CD4-positive, CD25-positive, alpha-beta regulatory T cell (primary cell): Measurements from ENCODE around the gene CDAN1. TPM values are rescaled to one million over a fixed set of nuclear protein-coding genes. Genes with fewer than 3 reads are reported as not detected.
A peak's percentile ranks its signal among the peaks of the same experiment; 100 is the strongest.

ENCODE experiments used
- ATAC-seq, 2 donors: fragments of 150-1000 bp; cut with Tn5 transposase; one replicate each; pipeline ENCODE4 v1.10.0; 2021; ENCODE audit warnings: low read depth in 2 of 2, moderate number of reproducible peaks in 2 of 2, moderate library complexity in 1 of 2
- DNase-seq, 3 donors: peaks; one replicate each; pipeline versions ENCODE4 v3.0.0 to v3.0.0-alpha.2; 2012 to 2022; ENCODE audit warnings: mixed read lengths in 1 of 3
- H3K27ac ChIP-seq: one replicate; pipeline ENCODE4 v1.7.0; 2013; ENCODE audit warnings: mild to moderate bottlenecking, low read length; ENCODE audit not compliant: insufficient read depth, poor library complexity, severe bottlenecking
- H3K27me3 ChIP-seq: one replicate; pipeline ENCODE4 v1.7.0; 2013; ENCODE audit warnings: low read length; ENCODE audit not compliant: control insufficient read depth, insufficient read depth
- H3K36me3 ChIP-seq: one replicate; pipeline ENCODE4 v1.7.0; 2013; ENCODE audit warnings: mild to moderate bottlenecking, low read length, moderate library complexity; ENCODE audit not compliant: control insufficient read depth, insufficient read depth
- H3K4me1 ChIP-seq: 2 replicates; pipeline ENCODE4 v1.7.0; 2013; ENCODE audit warnings: mild to moderate bottlenecking, low read length; ENCODE audit not compliant: insufficient read depth, control insufficient read depth, poor library complexity, severe bottlenecking
- H3K4me3 ChIP-seq: one replicate; pipeline ENCODE4 v1.7.0; 2013; ENCODE audit warnings: low read depth, mild to moderate bottlenecking, low read length, moderate library complexity
- H3K9me3 ChIP-seq, 2 experiments: 1 replicate in 1 of 2; 2 replicates in 1 of 2; pipeline ENCODE4 v1.7.0; 2013; ENCODE audit warnings: low read length in 2 of 2, mild to moderate bottlenecking in 1 of 2, moderate library complexity in 1 of 2; ENCODE audit not compliant: control insufficient read depth in 2 of 2
- H3K27ac Mint-ChIP-seq, 3 donors: one replicate each; pipeline ENCODE4 v1.8.0; 2020 to 2022; ENCODE audit warnings: mild to moderate bottlenecking in 3 of 3, mixed read lengths in 3 of 3, moderate library complexity in 2 of 3
- H3K27me3 Mint-ChIP-seq: one replicate; pipeline ENCODE4 v1.8.0; 2022; ENCODE audit warnings: mild to moderate bottlenecking, mixed read lengths
- H3K36me3 Mint-ChIP-seq: one replicate; pipeline ENCODE4 v1.8.0; 2020; ENCODE audit warnings: mixed read lengths
- H3K4me1 Mint-ChIP-seq, 4 donors: one replicate each; pipeline ENCODE4 v1.8.0; 2020 to 2022; ENCODE audit warnings: mixed read lengths in 4 of 4, mild to moderate bottlenecking in 1 of 4
- H3K4me3 Mint-ChIP-seq, 4 donors: one replicate each; pipeline ENCODE4 v1.8.0; 2020 to 2022; ENCODE audit warnings: mild to moderate bottlenecking in 4 of 4, mixed read lengths in 4 of 4, moderate library complexity in 3 of 4
- H3K9me3 Mint-ChIP-seq, 7 donors: one replicate each; pipeline ENCODE4 v1.8.0; 2020 to 2022; ENCODE audit warnings: mixed read lengths in 7 of 7, mild to moderate bottlenecking in 3 of 7, moderate library complexity in 2 of 7
- polyA plus RNA-seq, 4 donors: library from polyadenylated mRNA; unstranded; fragments of 300-500 nt; fragmentation: Illumina TruSeq; gene quantifications; one replicate each; pipeline ENCODE4 v1.2.3, GENCODE V29; 2021
- total RNA-seq: library from RNA; stranded (reverse); gene quantifications from one replicate; pipeline ENCODE4 v1.2.3, GENCODE V29; 2022

CDAN1 gene
- total and polyA plus RNA-seq, 5 donors from 2014 or later, result 6.5 to 26.9 (median 6.9) TPM

DNA sequence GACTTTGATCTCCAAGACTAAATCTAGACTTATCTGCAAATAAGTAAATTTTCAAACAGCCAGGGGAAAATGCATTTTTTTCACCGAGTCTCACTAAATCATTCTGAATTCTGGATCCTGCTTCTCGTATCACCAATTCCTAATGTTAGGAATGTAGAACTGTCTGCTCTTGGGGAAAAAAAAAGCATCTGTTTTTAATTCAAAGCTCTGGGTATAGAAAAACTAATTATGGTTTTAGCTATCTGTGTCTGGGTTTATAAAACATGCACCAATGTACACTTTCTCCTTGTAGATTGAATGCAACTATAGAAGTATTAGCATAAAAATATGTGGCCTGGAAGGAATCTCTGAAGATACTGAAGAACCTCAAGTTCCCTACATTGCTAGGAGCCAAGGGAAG, 4.8 kb upstream of the CDAN1 start:
- Histone ChIP-seq H3K4me3 (no peak overlapping the region), H3K27me3 (no peaks in the 10 kb centered on the region), H3K9me3 (no peaks in the 10 kb centered on the region), H3K36me3 (peaks cover 10% of the 10 kb centered on the region), H3K4me1 (peaks cover 7% of the 10 kb centered on the region), H3K27ac (no peak overlapping the region)
- H3K9me3 Mint-ChIP-seq, result no peaks in the 10 kb centered on the region
- H3K27ac Mint-ChIP-seq, result no peak overlapping the region
- H3K36me3 Mint-ChIP-seq, result peaks cover 12% of the 10 kb centered on the region
- DNase-seq, result no peak
- H3K4me1 Mint-ChIP-seq, result peaks cover 0 to 7% (median 5%) of the 10 kb centered on the region in 4 donors
- H3K4me3 Mint-ChIP-seq, result peak overlapping the region in 1 of 4 donors; percentile 4
- ATAC-seq, result no peak
- H3K27me3 Mint-ChIP-seq, result no peaks in the 10 kb centered on the region

DNA sequence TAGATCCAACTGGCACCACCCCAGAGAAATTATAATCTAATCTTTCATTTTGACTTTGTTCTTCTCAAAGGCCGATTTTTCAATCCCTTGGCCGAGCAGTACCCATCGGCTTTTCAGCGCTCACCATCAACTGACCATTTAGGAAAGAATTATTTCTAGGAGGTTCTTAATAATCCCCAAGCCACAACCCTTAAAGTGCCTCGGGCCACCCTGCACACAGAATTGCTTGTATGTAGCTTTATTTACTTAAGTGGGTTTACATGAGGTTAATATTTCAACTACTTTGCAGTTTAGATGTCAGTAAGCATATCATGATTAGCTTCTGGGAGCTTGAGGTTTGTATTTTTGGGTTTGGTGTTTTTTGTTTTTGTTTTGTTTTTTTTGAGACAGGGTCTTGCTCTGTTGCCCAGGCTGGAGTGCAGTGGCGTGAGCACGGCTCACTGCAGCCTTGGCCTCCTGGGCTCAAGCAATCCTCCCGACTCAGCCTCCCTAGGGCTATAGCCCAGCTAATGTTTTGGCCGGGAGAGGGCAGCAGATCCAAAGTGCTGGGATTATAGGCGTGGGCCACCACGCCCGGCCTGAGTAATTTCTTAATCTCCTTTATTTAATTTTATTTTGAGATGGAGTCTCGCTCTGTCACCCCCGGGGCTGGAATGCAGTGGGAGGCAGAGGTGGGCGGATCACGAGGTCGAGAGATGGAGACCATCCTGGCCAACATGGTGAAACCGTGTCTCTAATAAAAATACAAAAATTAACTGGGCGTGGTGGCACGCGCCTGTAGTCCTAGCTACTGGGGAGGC, 801 bp upstream of the CDAN1 start:
- Histone ChIP-seq H3K4me3 (peak overlapping the region; percentile 68), H3K4me1 (peaks cover 18% of the 10 kb centered on the region), H3K27me3 (no peaks in the 10 kb centered on the region), H3K9me3 (no peaks in the 10 kb centered on the region), H3K36me3 (peaks cover 14% of the 10 kb centered on the region), H3K27ac (peak overlapping the region; percentile 75)
- Mint-ChIP-seq H3K27ac (peak overlapping the region; percentile 52 to 92 (median 84)), H3K9me3 (no peaks in the 10 kb centered on the region), H3K4me1 (peaks cover 0 to 23% (median 11%) of the 10 kb centered on the region in 4 donors), H3K4me3 (peak overlapping the region; percentile 77 to 89 (median 85)), H3K27me3 (no peaks in the 10 kb centered on the region), H3K36me3 (peaks cover 7% of the 10 kb centered on the region)
- no peak for ATAC-seq
- no peak for DNase-seq

GRCh38 chr15:42736178-42736792, 643 bp downstream of the CDAN1 start:
- H3K9me3 Mint-ChIP-seq, result no peaks in the 10 kb centered on the region
- H3K4me3 ChIP-seq, result peak overlapping the region; percentile 26
- H3K27ac ChIP-seq, result peak overlapping the region; percentile 75
- peaks cover 0 to 25% (median 12%) of the 10 kb centered on the region in 4 donors for H3K4me1 Mint-ChIP-seq
- ATAC-seq (peak in 1 of 2 donors; percentile 2), DNase-seq (peak in 2 of 3 donors; percentile 9 to 23)
- peaks cover 18% of the 10 kb centered on the region for H3K4me1 ChIP-seq
- H3K27me3 ChIP-seq, result no peaks in the 10 kb centered on the region
- no peaks in the 10 kb centered on the region for H3K9me3 ChIP-seq
- peak overlapping the region in 2 of 3 donors; percentile 77 to 91 for H3K27ac Mint-ChIP-seq
- H3K4me3 Mint-ChIP-seq, result peak overlapping the region; percentile 77 to 89 (median 79)
- peaks cover 11% of the 10 kb centered on the region for H3K36me3 Mint-ChIP-seq
- peaks cover 27% of the 10 kb centered on the region for H3K36me3 ChIP-seq
- no peaks in the 10 kb centered on the region for H3K27me3 Mint-ChIP-seq

- H3K4me1 Mint-ChIP-seq, result peaks cover 0 to 28% (median 12%) of the 10 kb centered on the region in 4 donors
- H3K27me3 Mint-ChIP-seq, result no peaks in the 10 kb centered on the region
- no peak for DNase-seq
- peaks cover 18% of the 10 kb centered on the region for H3K4me1 ChIP-seq
- H3K9me3 ChIP-seq, result no peaks in the 10 kb centered on the region
- no peaks in the 10 kb centered on the region for H3K9me3 Mint-ChIP-seq
- H3K36me3 ChIP-seq, result peaks cover 34% of the 10 kb centered on the region
- H3K27ac ChIP-seq, result no peak overlapping the region
- peak overlapping the region in 2 of 3 donors; percentile 77 to 91 for H3K27ac Mint-ChIP-seq
- H3K27me3 ChIP-seq, result no peaks in the 10 kb centered on the region
- ATAC-seq, result no peak
- H3K4me3 Mint-ChIP-seq, result peak overlapping the region; percentile 77 to 86 (median 83)
- H3K36me3 Mint-ChIP-seq, result peaks cover 15% of the 10 kb centered on the region
- H3K4me3 ChIP-seq, result peak overlapping the region; percentile 26
These were observed 1.4 kb downstream of the CDAN1 start for GRCh38 chr15:42735382-42736165.

DNA sequence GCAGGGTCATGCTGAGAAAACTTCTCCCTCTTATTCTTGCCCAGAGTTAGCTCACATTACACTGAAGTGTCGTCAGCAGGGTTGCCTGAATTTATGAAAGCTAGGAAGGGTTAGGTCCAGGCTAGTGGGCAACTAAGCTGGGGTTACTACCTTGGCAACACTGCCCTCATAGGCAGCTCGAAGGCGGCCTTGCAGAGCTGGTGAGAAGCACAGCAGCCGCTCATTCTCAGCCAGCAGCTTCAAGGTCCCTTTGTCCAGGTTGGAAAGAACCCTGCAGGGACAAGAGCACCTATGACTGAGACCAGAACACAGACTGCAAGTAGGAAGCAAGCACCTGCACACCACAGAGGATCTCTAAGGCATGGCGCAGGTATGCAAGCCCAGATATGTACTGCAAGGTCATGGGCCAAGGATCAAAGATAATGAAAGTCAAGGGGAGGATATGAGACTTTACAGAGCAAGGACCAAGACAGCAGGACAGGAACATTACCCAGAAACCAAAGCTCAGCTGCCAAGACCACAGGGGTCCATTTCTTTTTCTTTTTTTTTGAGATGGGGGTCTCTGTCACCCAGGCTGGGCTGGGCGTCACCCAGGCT, 2.8 kb downstream of the CDAN1 start:
- DNase-seq, result peak in 1 of 3 donors; percentile 7
- H3K4me3 ChIP-seq, result no peak overlapping the region
- no peaks in the 10 kb centered on the region for H3K27me3 ChIP-seq
- no peaks in the 10 kb centered on the region for H3K9me3 ChIP-seq
- no peak for ATAC-seq
- H3K36me3 ChIP-seq, result peaks cover 46% of the 10 kb centered on the region
- no peak overlapping the region for H3K27ac ChIP-seq
- Mint-ChIP-seq H3K4me1 (peaks cover 0 to 28% (median 13%) of the 10 kb centered on the region in 4 donors), H3K36me3 (peaks cover 18% of the 10 kb centered on the region), H3K27me3 (no peaks in the 10 kb centered on the region), H3K9me3 (no peaks in the 10 kb centered on the region), H3K4me3 (peak overlapping the region; percentile 70 to 86 (median 78)), H3K27ac (peak overlapping the region in 2 of 3 donors; percentile 41 to 79)
- peaks cover 18% of the 10 kb centered on the region for H3K4me1 ChIP-seq

GRCh38 chr15:42733027-42733426, 3.9 kb downstream of the CDAN1 start:
- peak overlapping the region in 2 of 4 donors; percentile 60 to 83 for H3K4me3 Mint-ChIP-seq
- H3K4me1 Mint-ChIP-seq, result peaks cover 0 to 28% (median 14%) of the 10 kb centered on the region in 4 donors
- H3K4me1 ChIP-seq, result peaks cover 18% of the 10 kb centered on the region
- H3K27me3 Mint-ChIP-seq, result no peaks in the 10 kb centered on the region
- no peak overlapping the region for H3K27ac ChIP-seq
- no peak for DNase-seq
- H3K36me3 ChIP-seq, result peaks cover 52% of the 10 kb centered on the region
- no peak overlapping the region for H3K4me3 ChIP-seq
- H3K27me3 ChIP-seq, result no peaks in the 10 kb centered on the region
- H3K27ac Mint-ChIP-seq, result peak overlapping the region in 1 of 3 donors; percentile 79
- H3K36me3 Mint-ChIP-seq, result peaks cover 22% of the 10 kb centered on the region
- no peaks in the 10 kb centered on the region for H3K9me3 ChIP-seq
- ATAC-seq, result no peak
- no peaks in the 10 kb centered on the region for H3K9me3 Mint-ChIP-seq
